GM08714 (cell line): ENCODE measurements around the gene CHRM5.
"Not testable (repeated sequence)": the region's sequence is repeated elsewhere in the genome, so short reads cannot be mapped to it uniquely, and the experiment has no call there.

Source experiments
- H3K4me3 ChIP-seq: fragments of 200-500 bp; sonication (Bioruptor generic); 2 replicates; pipeline ENCODE4 v1.5.1; 2014; ENCODE audit warnings: mild to moderate bottlenecking, low read length, inconsistent platforms
- ZNF274 ChIP-seq: IDR thresholded peaks from 2 replicates; pipeline ENCODE4 v1.6.1; 2012; ENCODE audit warnings: mild to moderate bottlenecking, low read depth, low read length

The CHRM5 gene

GRCh38 chr15:34043391-34043790, 75.1 kb downstream of the CHRM5 start:
- TF ChIP-seq ZNF274 = no peak
- no peak overlapping the region for H3K4me3 ChIP-seq

DNA sequence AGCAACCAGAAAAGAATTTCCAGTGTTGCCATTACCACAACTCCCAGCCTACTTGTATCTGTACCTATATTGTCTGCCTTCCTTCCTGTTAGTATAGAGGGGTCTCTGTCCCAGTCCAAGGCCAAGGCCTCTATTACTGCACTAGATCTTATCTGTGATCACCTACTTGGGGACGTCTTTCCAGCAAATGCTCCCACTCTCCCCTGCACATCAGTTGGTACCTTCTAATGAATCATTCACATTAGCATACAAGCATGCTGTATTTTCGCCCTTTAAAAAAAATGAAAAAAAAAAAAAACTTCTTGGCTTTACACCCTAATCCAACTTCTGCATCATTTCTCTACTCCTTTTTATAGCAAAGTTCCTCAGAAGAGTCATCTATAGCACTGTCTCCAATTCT, 75.5 kb downstream of the CHRM5 start:
- H3K4me3 ChIP-seq = no peak overlapping the region
- no peak for TF ChIP-seq ZNF274

GRCh38 chr15:34046471-34047145, 78.3 kb downstream of the CHRM5 start:
- no peak for TF ChIP-seq ZNF274
- H3K4me3 ChIP-seq = no peak overlapping the region

DNA sequence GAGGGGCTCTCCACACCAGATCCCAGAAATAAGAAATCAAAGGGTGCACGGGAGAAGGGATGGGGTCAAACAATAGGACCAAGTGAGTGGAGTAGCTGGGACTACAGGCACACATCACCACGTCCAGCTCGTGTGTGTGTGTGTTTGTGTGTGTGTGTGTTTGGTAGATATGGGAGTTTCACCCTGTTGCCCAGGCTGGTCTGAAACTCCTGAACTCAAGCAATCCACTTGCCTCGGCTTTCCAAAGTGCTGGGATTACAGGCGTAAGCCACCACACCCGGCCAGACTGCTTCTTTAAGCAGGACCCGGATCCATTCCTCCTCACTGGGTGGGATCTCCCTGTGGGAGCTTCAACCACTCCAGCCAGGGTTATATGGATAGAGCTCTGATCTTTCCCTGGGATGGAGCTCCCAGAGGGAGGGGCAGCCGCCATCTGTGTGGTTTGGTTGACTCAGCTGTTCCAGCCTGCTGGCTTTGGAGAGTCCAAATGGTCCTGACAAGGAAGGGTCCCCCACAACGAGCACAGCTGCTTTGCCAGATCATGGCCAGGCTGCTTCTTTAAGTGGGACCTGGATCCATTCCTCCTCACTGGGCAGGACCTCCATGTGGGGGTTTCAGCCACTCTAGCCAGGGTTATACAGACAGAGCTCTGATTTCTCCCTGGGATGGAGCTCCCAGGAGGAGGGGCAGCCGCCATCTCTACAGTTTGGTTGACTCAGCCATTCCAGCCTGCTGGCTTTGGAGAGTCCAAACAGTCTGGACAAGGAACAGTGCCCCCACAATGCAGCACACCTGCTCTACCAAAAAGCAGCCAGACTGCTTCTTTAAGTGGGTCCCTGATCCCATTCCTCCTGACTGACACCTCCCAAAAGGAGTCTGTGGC, 79.8 kb downstream of the CHRM5 start:
- no peak for TF ChIP-seq ZNF274
- H3K4me3 ChIP-seq = no peak overlapping the region

DNA sequence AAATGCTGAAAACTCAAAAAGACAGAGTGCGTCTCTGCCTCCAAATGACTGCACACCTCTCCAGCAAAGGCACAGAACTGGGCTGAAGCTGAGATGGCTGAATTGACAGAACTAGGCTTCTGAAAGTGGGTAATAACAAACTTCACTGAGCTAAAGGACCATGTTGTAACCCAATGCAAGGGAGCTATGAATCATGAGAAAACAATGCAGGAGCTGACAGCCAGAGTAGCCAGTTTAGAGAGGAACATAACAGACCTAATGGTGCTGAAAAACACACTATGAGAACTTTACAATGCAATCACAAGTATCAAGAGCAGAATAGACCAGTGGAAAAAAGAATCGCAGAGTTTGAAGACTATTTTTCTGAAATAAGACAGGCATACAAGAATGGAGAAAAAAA, 80.8 kb downstream of the CHRM5 start:
- TF ChIP-seq ZNF274 = no peak
- no peak overlapping the region for H3K4me3 ChIP-seq

DNA sequence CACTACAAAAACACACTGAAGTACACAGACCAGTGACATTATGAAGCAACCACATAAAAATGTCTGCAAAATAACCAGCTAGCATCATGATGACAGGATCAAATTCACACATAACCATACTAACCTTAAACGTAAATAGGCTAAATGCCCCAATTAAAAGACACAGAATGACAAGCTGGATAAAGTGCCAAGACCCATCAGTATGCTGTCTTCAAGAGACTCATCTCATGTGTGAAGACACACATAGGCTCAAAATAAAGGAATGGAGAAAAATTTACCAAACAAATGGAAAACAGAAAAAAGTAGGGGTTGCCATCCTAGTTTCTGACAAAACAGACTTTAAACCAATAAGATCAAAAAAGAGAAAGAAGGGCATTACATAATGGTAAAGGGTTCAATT, 82.1 kb downstream of the CHRM5 start:
- H3K4me3 ChIP-seq = not testable (repeated sequence)

DNA sequence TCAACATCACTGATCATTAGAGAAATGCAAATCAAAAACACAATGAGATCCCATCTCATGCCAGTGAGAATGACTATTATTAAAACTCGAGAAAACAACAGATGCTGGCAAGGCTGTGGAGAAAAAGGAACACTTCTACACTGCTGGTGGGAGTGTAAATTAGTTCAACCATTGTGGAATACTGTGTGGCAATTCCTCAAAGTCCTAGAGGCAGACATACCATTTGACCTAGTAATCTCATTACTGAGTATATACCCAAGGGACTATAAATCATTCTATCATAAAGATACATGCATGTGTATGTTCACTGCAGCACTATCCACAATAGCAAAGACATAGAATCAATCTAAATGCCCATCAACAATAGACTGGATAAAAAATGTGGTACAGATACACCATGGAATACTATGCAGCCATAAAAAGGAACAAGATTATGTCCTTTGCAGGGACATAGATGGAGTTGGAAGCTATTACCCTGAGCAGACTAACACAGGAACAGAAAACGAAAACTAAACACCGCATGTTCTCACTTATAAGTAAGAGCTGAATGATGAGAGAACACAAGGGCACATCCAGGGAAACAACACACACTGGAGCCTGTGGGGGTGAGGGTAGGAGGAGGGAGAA, 85.9 kb downstream of the CHRM5 start:
- no peak for TF ChIP-seq ZNF274
- H3K4me3 ChIP-seq = no peak overlapping the region

- TF ChIP-seq ZNF274 = no peak
- H3K4me3 ChIP-seq = no peak overlapping the region
Observed at GRCh38 chr15:34055868-34056595, 87.7 kb downstream of the CHRM5 start.

- H3K4me3 ChIP-seq = no peak overlapping the region
- no peak for TF ChIP-seq ZNF274
Observed at GRCh38 chr15:34056911-34057310, 88.6 kb downstream of the CHRM5 start.

GRCh38 chr15:34059476-34059875, 91.2 kb downstream of the CHRM5 start:
- H3K4me3 ChIP-seq = no peak overlapping the region
- no peak for TF ChIP-seq ZNF274

DNA sequence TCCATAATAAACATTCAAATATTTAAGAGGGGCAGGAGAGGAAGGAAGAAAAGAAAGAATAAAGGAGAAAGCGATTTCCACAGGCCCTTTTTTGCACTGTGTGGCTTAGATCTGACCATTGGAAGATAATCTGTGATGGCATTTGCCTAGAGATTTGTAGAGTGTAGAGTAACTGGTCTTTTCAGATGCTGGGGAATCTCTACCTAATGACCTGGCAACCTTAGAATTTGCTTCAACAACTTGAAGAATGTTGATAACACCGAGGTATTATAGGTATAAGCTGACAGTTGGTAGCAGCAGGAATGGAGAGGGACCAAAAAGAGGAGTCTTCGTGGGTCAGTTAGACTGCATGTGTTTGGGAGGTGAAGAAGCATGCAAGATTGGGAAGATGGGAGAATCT, 91.6 kb downstream of the CHRM5 start:
- no peak for TF ChIP-seq ZNF274
- H3K4me3 ChIP-seq = no peak overlapping the region

DNA sequence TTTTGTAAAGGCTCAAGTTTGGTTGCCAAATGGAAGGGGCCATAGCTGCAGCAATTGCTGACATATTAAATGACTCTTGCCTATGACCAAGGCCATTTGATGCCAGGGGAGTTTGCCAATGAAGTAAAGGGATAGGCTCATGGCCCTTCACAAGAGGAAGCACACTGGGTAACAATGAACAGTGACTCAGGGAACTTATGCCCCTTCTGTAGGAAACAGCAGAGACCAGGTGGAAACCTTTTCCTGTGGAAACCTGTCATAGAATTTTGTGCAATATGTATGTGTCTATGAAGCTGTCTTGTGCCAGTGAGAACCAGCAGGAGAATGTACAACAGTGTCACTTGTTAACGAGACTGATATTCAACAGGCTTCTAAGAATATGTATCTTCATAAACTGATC, 96.1 kb downstream of the CHRM5 start:
- no peak overlapping the region for H3K4me3 ChIP-seq
- no peak for TF ChIP-seq ZNF274

DNA sequence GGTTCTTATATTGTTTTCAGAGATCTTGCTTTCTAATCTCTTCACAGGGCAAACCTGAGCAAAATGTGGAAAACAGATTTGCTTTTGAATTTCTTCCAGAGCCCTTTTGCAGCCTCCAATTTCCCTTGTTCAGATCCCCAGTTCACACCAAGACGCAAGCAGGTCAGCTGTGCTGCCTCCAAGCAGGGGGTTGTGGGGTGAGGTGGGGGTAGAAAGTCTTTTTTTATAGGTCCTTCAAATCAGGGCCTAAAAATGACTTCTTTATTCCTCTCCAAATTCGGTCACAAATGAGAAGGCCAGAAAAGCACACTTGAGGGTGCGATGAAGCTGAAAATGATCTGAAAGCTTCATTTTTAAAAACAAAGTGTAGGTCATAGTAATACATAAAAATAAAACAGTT, 97.0 kb downstream of the CHRM5 start:
- no peak overlapping the region for H3K4me3 ChIP-seq
- TF ChIP-seq ZNF274 = no peak

- TF ChIP-seq ZNF274 = no peak
- H3K4me3 ChIP-seq = no peak overlapping the region
Observed at GRCh38 chr15:34065941-34066340, 97.6 kb downstream of the CHRM5 start.
